ENCODE data around the gene ASF1B. TPM values are rescaled to one million over a fixed set of nuclear protein-coding genes. Genes with fewer than 3 reads are reported as not detected.

The ASF1B gene
- polyA plus RNA-seq, 3 donors = 17.0 to 22.4 (median 20.3) TPM

DNA sequence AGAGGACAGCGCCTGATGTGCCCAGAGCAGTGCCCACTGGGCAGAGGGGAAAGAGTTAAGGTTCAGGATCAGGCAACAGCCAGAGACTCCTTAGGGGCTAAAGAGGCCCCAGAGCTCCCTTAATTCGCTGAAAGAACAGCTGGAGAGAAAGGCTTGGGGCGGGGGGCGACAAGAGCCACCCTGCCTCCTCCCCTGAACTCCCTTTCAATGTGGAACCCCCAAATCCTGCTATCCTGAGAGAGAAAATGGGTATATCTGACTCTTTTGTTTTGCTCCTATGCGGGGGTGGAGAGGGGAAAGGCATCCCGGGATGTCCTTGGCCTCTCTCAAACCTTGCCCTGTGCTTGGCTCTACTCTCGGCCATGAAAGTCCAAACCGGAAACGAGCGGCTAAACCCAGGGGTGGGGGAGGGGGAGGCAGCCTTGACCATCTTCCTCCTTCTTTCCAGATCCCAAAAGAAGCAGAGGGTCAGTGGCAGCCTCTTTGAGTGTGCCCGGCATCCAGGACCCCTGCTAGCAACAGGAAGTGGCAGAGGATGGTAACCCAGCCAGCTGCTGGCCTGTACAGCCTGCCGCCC is 23.5 kb downstream of the ASF1B start:
- DNase-seq = no peak

DNA sequence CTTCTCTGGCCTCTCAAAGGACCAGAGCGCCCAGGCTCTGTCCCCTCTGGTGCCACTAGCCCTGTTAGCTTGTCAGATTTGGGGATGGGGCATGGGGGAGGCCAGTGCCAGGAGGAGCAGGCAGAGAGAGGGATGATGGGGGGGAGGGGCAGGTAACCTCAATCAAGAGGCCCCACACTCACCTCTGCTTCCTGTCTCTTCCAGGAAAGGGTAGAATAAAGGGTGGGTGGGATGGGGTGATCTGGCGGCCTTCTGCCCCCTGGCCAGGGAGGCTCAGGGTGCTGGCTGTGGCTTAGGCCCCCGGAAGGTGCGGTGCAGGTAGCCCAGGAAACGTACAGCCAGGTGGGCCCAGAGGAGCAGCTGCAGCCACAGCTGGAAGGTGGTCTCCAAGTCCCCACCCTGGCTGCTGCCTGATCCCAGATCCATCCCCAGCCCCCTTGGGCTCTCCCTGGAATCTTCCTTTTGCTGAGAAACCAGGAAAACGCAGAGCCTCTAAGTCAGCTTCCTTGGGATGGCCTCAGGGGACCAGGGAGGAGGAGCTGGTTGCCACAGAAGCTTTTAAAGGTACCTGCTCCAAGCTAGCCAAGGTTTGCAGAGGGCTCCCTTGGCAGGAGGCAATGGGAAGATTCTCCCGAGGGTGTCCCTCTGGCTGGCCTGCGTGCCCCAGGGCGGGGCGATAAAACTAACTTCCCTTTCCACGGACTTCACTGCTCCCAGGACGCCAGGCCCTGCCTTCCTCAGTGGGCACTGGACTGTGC is 24.2 kb downstream of the ASF1B start:
- no peak for DNase-seq

DNA sequence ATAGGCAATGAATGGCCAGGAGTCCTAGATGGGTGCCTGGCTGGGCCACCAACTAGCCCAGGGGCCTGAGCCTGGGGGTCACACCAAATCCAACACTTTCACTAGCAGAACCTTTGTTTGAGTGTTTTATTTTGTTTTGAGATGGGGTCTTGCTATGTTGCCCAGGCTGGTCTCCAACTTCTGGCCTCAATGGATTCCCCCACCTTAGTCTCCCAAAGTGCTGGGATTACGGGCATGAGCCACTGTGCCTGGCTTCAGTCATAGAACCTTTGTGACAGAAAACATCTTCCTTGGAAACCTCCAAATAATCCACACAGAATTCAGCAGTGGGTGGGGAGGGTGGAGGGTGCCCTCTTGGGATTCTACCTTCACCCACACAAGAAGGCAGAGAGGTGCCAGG is 24.9 kb downstream of the ASF1B start:
- no peak for DNase-seq

DNA sequence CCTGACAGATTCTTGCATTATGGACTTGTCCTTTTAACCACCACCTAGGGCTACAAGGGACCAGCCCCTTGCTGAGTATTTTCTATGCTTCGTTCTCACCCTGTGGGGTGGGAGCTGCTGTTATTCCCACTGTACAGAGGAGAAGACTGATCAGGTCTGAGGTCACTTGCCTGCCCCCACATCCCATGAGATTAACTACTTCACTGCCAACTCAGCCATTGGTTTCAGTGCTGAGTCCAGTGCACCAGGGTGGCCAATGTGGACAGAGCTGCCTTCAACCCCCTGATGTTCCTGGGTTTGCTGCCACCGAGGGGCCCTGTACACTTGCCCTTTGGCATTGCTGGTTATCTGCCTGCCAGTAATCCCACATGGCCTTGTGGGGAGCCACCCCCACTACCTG is 25.7 kb downstream of the ASF1B start:
- DNase-seq = no peak

DNA sequence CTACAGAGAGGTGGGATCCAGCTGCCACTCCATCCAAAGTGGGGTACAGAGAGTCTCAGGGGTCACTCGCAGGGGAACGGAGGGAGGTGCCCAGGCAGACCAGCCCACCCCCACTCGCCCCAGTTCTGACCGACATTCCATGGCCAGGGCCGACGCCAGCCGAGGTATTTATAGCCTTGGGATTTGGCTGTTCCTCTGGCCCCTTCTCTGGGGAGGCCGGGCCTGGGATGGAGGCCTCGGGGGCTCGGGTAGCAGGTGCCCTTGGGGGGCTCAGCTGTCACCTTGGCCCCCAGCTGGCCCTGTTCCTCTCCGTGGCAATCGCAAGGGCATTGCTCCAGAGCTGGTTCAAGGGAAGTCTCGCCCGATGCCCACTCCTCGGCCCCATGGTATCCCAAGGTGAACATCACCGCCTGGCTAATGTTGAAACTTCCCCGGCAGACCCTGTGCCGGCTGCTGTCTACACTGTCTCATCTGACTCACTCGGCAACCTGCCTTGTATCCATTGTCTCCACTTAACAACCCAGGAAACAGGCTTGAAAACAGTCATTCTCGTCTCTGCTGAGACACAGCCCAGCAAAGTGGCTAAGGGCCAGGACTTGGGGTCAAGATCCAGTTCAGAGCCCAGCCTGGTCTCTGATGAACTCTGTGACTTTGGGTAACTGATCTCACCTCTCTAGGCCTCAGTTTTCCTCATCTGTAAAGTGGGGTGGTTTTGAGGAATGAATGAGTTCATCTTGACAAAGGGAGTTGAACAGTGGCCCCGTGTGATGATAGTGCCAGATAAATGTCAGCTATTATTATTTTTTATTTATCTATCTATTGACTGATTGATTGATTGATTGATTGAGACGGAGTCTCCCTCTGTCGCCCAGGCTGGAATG is 28.6 kb downstream of the ASF1B start:
- DNase-seq = no peak

DNA sequence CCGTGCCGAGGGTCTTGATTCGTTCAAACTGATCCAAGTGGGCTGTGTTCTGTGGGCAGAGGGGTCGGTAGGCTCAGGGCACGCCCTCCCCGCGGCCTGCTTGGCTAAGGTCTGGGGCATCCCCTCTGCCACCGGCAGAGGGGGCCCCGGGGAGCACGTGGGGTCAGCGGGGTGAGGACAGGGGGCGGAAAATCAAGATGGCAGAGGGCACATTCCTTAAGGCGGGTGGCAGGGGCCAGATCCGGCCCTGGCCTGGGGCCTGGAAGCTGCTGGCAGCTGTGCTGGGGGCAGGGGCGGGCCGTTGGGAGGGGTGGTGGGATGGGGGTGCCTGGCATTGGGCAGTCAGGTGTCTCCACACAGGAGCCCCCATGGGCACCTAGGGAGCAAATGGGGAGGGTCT is 29.5 kb downstream of the ASF1B start:
- DNase-seq = no peak

DNA sequence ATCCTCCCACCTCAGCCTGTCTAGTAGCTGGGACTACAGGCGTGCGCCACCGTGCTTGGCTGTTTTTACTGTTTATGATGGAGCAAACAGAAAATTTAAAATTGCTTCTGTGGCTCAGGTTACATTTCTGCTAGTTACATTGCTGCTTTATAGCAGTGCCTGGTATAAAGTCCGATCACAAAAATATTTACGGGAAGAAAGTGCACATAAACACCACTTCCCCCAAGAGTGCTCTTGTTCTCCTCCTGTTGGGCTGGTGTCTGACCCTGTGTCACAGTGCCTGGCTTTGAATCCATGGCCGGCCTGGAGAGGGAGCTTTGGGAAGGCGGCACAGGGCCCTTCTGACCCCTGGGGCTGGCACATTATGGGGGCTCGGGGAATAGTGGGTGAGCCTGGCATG is 30.7 kb downstream of the ASF1B start:
- DNase-seq = no peak

DNA sequence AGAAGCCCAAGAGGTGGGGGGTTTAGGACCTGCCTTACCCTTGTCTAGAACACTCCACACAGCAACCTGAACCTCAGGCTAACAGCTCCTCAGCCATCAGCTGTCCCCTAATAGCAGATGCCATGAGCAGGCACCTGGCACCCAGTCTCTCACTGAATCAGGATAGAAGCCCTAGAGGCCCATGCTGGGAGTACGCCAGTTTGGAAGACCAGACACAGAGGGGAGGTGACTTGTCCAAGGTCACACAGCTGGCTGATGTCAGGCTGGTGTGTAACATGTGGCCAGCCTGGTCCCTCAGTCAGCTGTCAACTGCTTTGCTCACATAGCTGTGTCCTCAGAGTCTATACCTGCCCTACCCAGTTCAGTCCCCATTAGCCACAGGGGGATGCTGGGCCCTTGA is 33.1 kb downstream of the ASF1B start:
- DNase-seq = no peak

DNA sequence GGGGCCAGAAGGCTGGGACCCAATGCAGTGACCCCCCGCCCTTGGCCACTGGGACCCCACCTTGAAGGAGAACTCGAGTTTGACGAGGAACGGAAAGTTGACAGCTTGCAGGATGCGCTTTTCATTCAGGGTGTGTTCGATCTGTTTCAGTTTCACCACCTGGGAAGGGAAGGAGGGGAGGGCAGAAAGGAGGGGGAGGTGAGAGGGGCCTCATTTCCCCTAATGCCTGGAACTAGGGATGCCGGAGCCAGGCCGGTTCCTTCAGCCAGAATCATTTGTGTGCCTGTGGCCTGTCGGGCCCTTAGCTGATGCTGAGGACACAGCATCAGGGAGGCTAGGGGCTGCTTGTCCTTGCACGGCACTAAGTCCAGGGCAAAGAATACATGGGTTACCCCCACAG is 33.6 kb downstream of the ASF1B start:
- no peak for DNase-seq

DNA sequence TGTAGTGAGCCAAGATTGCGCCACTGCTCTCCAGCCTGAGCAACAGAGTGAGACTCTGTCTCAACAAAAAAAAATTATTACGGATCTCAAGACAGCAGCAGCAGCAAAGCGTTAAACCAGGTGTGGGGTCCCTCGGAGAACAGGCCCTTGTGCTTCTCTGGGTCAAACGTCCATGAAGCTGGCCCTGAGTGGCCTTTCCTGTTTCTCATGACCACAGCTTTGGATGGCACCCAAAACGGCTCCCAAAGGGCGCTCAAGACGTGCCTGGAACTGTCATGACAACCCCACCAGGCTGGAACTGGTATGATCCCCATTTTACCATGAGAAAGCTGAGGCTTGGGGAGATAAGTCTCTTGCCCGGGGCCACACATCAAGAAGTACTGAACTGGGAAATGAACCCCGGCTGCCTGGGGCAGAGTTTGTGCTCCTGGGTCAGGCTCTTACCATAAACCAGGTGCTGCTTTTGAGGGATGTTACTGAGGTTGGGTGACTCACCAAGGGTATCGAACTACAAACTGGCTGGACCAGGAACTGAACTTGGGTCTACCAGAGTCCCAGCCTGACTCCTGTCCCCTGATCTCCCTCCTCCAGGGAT is 34.2 kb downstream of the ASF1B start:
- no peak for DNase-seq

DNA sequence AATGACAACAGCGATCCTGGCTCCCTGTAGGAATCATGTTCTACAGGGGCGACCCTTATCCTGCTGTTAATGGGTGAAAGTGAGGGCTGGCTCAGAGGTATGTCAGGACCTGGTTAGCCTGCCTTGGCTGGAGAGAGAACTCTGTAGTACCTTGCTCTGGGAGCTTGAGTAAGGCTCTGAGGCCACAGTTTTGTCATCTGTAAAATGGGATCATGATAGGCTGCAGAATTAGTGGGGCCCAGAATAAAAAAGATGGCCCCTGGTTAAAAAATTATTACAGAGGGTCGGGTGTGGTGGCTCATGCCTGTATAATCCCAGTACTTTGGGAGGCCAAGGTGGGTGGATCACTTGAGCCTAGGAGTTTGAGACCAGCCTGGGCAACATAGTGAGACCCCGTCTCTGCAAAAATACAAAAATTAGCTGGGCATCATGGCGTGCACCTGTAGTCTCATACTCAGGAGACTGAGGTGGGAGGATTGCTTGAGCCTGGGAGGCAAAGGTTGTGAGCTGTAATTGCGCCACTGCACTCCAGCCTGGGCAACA is 35.3 kb downstream of the ASF1B start:
- no peak for DNase-seq

DNA sequence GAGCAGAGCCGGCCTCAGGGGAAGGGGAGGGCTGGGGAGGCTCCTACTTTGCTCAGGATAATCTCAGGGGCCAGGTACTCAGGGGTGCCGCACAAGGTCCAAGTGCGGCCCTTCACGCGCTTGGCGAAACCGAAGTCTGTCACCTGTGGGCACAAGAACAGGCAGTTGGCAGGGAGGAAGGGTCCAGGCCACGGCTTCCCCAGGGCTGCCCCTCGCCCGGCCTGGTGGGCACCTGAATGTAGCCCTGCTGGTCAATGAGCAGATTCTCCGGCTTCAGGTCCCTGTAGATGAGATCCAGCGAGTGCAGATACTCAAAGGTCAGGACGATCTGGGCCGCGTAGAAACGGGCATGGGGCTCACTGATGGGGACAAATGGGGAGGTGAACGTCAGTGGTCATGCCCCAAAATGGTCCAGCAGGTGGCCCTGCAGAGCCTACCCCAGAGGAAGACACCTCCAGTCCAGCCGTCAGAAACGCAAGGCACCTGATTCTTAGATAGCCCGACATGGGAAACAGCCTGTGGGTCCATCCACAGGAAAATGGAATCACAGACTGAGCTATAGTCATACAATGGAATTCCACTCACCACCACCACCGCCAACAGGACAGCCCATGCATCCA is 38.7 kb downstream of the ASF1B start:
- no peak for DNase-seq

DNA sequence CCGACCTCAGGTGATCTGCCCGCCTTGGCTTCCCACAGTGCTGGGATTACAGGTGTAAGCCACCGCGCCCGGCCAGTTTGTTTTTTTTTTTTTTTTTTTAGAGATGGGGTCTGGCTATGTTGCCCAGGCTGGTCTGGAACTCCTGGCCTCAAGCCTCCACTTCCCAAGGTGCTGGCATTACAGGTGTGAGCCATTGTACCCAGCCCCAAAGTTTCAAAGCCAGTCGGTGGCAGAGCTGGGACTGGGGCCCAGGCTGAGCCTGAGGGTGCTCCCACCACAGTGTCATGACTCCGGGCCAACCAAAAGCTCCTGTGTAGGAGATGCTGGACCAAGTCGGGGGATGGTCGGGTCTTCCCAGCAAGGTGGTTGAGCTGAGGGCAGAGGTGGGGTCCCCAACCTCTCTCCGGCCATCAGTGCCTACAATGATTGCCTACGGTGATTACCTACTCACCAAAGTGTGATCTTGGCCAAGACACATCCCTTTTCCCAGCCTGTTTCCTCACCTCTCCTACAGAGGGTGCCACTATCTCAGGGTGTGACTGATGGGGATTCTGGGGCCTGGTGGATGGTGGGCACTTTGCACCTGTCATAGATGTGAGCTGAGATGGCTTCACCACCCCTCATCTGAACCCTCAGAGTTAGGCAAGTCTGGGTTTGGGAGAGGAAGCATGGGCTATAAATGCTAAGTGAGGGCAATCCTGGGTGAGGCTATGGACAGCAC is 40.0 kb downstream of the ASF1B start:
- DNase-seq = no peak

DNA sequence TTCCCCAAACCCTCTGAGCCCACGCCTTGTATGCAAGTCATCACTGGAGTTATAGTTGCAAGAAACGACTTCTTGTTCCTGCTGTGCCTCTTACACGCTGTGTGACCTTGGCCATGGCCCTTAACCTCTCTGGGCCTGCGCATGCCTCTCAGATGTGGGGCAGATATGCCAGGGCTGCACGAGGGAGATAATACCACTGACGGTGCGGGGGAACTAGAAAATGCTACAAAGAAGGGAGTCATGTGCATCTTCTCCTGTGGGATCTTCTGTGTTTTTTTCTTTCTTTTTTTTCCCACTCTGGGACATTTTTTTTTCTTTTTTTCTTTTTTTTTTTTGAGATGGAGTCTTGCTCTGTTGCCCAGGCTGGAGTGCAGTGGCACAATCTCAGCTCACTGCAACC is 41.5 kb downstream of the ASF1B start:
- DNase-seq = no peak

DNA sequence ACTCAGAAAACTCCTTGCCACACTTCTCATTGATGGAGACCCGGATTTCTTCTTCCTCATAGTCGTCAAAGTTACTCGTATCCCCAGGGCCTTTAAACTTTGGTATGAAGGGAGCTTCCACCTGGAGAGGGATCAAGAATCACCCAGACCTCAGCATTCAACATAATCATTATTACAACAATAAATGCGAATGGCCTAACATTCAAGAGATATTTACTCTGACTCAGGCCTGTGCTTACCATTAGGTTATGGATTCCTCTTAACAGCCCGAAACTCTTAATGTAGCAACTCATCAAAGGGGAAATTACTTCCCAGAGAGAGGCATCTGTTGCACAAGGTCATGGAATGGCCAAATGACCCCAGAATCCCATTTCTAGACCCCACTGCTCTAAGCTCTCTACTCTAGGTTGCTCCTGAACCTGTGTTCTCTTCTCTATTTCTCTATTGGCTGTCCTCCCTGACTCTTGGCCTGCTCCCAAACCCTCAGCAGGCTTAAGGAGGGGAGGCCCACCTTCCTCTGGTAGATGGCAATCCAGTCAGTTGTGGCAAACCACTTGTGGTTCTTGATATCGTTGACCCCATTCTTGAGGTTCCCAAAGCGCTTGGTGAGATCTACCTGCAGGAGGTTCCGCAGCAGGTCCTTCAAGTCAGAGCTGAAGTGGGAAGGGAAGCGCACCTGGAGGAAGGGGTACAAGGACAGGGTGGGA is 43.1 kb downstream of the ASF1B start:
- no peak for DNase-seq

DNA sequence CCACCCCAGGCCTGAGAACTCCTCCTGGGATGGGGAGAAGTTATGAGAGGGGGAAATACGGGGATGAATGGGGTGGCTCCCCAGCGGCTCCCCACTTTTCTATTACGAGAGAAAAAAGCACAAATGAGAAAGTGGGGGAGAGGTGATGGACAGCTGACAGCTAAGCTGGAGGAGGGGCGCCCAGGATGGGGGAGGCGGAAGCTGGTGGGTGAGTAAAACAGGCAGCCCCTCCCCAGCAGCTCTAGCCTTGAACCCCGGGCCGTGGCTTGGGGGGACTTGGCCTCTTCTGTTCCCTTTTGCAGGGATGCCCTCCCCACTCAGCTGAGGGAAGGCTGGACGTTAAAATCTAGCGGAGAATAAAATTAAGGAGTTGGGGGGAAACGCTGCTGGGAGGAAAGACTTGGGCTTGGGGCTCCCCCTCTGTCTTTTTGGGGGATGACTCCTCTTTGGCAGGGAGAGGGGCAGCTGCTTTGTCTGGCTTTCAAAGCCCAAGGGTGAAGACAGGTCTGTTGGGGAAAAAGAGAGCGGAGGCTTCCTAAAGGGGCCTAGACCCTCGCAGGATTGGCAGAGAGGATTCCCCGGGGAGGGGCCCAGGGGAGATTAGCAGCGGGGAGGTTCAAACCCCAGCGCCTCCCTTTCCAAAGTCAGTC is 44.5 kb downstream of the ASF1B start:
- DNase-seq = no peak

DNA sequence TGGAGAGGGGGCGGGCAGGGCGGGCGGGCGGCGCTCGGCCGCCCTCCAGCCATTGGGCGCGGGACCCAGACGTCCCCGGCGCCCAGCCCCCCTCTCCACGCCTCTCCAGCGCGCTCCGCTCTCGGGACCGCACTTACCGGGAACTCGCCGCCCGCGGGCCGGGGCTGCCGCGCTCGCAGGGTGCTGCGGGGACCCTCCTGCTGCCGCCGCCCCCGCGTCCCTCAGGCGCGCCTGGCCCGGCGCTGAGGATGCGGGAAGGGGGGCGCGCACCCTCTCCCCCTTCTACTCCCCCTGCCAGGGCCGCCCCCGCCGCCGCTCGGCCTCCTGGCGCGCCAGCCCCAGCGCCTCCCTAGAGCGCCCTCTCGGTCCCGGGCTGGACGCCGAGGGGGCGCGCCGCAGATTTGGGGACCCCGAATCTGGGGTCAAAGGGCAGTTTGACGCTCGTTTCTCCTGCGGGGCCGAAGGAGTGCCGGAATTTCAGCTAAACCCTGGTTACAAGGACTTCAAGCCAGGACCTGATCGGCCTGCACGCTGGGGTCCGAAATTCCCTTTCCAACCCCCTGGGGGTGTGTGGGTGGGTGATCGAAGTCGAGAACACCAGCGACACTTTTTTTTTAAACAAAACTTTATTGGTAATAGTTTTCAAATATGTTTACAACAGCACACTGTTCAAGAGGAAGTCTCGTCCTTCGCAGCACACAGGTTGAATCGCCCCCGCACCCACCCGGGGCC is 45.1 kb downstream of the ASF1B start:
- DNase-seq = no peak

DNA sequence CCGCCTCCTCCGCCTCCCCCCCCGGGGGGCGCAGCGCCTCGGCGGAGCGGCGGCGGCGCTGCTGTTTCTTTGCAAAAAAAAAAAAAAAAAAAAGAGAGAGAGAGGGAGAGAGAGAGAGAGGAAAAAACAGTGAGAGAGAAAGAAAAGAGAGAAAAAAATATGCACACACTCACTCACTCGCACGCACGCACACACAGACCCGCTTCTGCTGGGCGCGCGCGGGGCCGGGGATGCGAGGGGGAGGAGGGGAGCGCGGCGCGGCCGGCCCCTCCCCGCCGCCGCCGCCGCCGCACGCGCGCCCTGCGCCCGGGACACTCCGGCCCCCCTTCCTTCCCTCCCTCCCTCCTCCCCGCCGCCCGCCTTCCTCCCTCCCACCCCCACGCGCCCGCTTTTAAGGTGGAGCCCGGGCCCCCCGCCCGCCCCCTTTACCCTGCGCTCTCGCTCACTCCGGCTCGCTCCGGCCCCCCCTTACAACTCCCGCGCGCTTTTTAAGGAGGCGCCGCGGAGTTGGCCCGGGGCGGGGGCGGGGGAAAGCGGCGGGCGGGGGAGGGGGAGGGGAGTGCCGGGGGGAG is 45.8 kb downstream of the ASF1B start, which contains the start of gene SAMD1:
TSS of gene SAMD1 (minus strand) at position 243 of the 572 bp plus-strand sequence.
- peak; percentile 94 for DNase-seq
